SW480 (cell line): Measurements from ENCODE around the gene POLR1A.
A peak's percentile ranks its signal among the peaks of the same experiment; 100 is the strongest.

ENCODE experiments used
- DNase-seq: peaks from one replicate; pipeline ENCODE4 v3.0.0-alpha.2; 2016; ENCODE audit warnings: low spot score

Gene POLR1A

GRCh38 chr2:86097114-86097896, 8.4 kb downstream of the POLR1A start:
- DNase-seq = no peak

- no peak for DNase-seq
These were observed 11.5 kb downstream of the POLR1A start for GRCh38 chr2:86094229-86094628.

- DNase-seq = no peak
These were observed 17.5 kb downstream of the POLR1A start for GRCh38 chr2:86087936-86088850.

GRCh38 chr2:86082756-86083155, 22.9 kb downstream of the POLR1A start:
- no peak for DNase-seq

- no peak for DNase-seq
These were observed 24.0 kb downstream of the POLR1A start for GRCh38 chr2:86081724-86082123.

GRCh38 chr2:86079981-86080911, 25.4 kb downstream of the POLR1A start:
- DNase-seq = peak; percentile 37

GRCh38 chr2:86078774-86079545, 26.7 kb downstream of the POLR1A start:
- DNase-seq = no peak

- DNase-seq = no peak
These were observed 29.8 kb downstream of the POLR1A start for GRCh38 chr2:86075886-86076285.

- DNase-seq = no peak
These were observed 30.9 kb downstream of the POLR1A start for GRCh38 chr2:86074811-86075210.

- DNase-seq = no peak
These were observed 31.4 kb downstream of the POLR1A start for GRCh38 chr2:86074256-86074655.

GRCh38 chr2:86073225-86073624, 32.5 kb downstream of the POLR1A start:
- DNase-seq = no peak

GRCh38 chr2:86072271-86072858, 33.3 kb downstream of the POLR1A start:
- DNase-seq = no peak

- DNase-seq = no peak
These were observed 34.8 kb downstream of the POLR1A start for GRCh38 chr2:86070868-86071267.

- no peak for DNase-seq
These were observed 35.8 kb downstream of the POLR1A start for GRCh38 chr2:86069783-86070339.

- DNase-seq = no peak
These were observed 36.5 kb downstream of the POLR1A start for GRCh38 chr2:86069091-86069685.

- no peak for DNase-seq
These were observed 37.0 kb downstream of the POLR1A start for GRCh38 chr2:86068648-86069047.

- DNase-seq = no peak
These were observed 37.5 kb downstream of the POLR1A start for GRCh38 chr2:86068136-86068588.

- DNase-seq = no peak
These were observed 38.8 kb downstream of the POLR1A start for GRCh38 chr2:86066915-86067314.

GRCh38 chr2:86066007-86066578, 39.6 kb downstream of the POLR1A start:
- DNase-seq = no peak

GRCh38 chr2:86065512-86065911, 40.2 kb downstream of the POLR1A start:
- no peak for DNase-seq
